Raji (cell line): ENCODE measurements around the gene KRT14.

Source experiments
- POLR2A ChIP-seq: IDR thresholded peaks from 2 replicates; pipeline ENCODE4 v1.6.1; 2011; ENCODE audit warnings: low read depth, low read length, control low read depth; ENCODE audit not compliant: insufficient read depth

The KRT14 gene

DNA sequence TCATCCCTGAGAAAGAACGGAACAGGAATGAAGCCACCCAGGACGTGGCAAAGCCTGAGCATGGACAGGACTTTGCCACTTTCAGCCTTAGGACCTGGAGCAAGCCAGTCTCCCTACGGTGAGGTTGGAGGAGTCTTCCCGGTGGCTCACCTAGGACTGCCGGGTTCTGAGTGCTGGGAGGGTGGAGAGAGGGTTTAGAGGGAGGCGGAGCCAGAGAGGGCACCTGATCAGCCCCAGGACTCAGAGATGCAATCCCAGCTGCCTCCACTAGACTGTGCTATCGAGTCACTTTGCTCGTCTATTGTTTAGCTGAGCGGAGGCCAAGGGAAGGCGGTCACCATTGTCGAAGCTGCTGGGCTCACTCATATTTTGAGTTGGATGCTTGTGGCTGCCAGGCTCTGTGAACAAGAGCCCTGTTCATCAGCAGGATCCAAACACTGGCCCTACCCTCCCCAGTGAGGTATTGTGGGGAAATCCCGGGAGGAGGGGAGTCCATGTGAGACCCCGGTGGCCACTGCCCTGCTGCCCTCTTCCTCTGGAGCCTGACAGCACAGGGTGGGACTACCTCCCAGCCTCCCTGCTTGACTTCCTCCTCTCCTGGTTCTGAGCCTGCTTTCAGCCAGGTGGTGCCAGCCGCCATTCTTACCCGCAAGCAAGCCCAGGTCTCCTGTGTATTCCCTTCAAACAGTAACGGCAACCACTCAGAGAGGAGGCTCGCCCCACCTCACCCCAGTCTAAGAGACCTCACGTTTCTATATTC lies 7.0 kb downstream of the KRT14 start:
- TF ChIP-seq POLR2A = no peak

DNA sequence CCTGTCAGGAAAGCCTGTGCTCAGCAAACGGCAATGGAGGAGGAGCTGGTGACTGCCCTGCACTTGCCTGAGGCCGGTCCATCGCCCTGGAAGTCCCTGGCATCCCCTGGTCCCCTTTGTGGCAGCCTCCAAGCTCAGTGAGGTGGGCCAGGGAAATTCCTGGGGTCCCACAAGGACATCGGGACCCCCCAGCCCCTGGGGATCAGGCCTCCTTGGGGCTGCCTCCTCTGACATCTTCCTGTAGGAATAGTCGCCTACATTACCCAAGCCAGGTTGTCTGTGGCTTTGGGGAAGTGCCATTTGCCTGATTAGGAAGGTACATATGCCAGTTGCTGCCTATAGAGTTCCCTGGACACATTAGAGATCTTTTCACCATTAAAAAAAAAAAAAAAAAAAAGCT lies 7.7 kb downstream of the KRT14 start:
- TF ChIP-seq POLR2A = no peak

DNA sequence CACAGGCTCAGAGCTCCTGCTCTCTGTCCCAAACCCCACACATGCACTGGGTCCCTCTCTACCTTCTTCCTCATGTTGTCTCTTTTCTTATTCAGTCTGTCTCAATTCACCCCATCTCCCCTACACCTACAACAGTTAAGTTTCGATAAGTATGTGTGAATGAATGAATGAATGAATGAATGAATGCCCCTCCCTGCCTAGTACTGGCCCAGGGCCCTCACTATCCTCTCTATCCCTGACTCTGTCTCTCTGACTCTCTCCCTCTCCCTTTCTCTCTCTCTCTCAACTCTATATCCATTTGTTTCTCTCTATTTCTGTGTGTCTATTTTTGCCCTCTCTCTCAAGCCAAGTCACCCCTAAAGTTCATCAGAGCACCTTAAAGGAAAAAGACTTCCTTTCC lies 8.2 kb downstream of the KRT14 start:
- no peak for TF ChIP-seq POLR2A

DNA sequence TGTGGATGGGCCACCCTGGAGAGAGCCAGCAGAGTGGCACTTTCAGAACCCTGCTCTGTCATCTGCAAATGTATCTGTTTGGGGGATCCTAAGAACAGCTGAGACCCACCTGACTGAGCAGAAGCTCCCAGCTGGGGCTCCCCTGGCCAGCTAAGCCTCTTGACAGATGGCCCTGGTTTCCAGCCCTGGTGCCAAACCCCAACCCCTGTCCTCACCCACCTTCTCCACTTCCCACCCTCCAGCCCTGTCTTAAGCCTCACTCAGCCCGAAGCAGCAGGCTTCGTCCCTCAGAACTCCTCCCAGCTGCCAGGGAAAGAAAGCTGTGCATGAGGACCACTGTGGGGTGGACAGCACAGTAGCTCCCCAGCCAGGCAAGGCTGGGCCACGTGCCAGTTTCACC lies 11.4 kb downstream of the KRT14 start:
- TF ChIP-seq POLR2A = no peak

DNA sequence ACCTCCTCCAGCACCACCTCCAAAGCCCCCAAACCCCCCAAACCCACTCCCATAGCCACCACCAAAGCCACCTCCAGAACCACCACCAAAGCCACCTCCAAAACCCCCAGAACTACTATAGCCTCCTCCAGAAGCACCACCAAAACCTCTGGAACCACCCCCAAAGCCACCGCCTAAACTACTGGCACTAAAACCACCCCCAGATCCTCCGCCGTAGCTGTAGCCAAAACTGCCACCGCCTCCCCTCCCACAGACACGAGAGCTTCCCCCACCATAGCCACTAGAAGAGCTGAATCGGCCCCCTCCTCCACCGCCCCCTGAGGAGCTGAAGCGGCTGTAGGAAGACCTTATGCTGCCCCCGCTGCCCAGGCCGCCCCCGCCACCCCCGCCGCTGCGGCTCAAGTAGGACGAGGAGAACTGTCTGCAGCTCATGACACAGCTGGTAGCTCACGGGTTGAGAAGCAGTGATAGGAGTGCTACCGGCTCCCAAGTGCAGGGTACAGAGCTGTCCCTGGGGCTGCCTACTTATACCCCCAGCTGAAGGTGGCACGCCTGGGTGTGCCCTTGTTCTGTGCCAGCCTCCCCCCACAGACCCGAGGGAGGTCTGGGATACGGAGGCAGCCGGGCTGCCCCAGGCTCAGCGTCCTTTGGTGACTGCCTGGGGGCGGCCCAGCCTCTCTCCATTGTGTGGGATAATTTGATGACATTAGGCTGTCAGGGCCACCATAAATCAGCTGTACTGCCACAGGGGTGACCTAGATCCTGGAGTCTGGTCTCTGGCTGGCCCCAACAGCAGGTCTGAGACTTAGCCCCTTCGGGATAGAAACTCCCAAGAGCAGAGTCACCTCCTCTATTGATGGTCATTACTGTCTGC lies 14.9 kb downstream of the KRT14 start, which contains the start of gene KRT9:
Gene KRT9 (minus strand): TSS at position 499 of the 874 bp plus-strand sequence. CDS start 67 bp downstream, at position 432.
- TF ChIP-seq POLR2A = no peak

GRCh38 chr17:41567317-41567716 lies 19.4 kb downstream of the KRT14 start:
- no peak for TF ChIP-seq POLR2A

- TF ChIP-seq POLR2A = no peak
Measured at GRCh38 chr17:41565338-41565737, 21.4 kb downstream of the KRT14 start.

- TF ChIP-seq POLR2A = no peak
Measured at GRCh38 chr17:41563607-41564170, 23.0 kb downstream of the KRT14 start.

DNA sequence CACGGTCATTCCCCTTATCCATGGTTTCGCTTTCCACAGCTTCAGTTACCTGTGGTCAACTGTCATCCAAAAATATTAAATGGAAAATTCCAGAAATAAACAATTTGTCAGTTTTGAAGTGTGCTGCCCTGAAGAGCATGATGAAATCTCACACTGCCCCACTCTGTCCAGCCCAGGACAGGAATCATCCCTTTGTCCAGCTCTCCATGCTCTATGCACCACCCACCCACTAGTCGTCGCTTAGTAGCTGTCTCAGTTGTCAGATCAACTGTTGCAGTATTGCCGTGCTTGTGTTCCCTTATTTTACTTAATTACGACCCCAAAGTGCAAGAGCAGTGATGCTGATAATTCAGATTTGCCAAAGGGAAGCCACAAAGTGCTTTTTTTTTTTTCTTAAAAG lies 25.1 kb downstream of the KRT14 start:
- TF ChIP-seq POLR2A = no peak

DNA sequence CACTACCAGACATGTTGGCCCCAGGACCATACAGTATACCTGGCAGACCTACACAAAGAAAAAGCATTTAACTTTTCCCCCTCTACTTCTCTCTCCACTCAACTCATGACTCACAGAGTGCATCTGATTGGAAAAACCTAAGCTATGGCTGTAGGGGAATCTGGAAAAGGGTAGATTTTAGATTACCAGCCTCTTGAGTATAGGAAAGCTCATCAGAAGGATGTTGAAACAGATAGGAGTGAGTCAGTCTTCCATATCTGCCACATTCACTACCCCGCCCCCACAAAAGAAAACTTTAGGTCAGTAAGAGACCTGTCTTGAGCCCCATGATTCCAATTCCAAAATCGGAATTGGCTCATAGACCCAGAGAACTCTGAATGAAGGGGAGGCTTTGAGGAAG lies 27.1 kb downstream of the KRT14 start:
- no peak for TF ChIP-seq POLR2A

DNA sequence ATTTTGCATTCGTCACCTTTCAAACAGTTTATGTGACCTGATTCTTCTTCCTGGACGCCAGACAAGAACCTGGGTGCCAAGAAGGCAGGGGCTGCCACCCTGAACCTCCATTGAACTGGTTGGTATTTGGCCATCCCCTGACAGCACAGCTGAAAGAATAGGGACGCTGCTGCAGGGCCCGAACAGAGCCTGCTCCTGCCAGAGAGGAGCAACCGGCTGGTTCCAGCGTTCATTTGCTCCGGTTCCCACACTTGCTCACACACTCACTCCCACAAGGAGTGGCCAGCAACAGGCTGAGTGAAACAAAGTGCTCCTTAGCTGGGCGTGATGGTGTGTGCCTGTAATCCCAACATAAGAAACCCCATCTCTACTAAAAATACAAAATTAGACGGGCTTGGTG lies 29.8 kb downstream of the KRT14 start:
- no peak for TF ChIP-seq POLR2A

- no peak for TF ChIP-seq POLR2A
Measured at GRCh38 chr17:41556306-41556705, 30.4 kb downstream of the KRT14 start.

GRCh38 chr17:41555105-41555887 lies 31.4 kb downstream of the KRT14 start:
- TF ChIP-seq POLR2A = no peak

- TF ChIP-seq POLR2A = no peak
Measured at GRCh38 chr17:41553987-41554680, 32.6 kb downstream of the KRT14 start.
